ENCODE results near the gene CAPN5.

GRCh38 chr11:77117492-77117891 is 50.7 kb downstream of the CAPN5 start:
- TF ChIP-seq, protein P1, sequence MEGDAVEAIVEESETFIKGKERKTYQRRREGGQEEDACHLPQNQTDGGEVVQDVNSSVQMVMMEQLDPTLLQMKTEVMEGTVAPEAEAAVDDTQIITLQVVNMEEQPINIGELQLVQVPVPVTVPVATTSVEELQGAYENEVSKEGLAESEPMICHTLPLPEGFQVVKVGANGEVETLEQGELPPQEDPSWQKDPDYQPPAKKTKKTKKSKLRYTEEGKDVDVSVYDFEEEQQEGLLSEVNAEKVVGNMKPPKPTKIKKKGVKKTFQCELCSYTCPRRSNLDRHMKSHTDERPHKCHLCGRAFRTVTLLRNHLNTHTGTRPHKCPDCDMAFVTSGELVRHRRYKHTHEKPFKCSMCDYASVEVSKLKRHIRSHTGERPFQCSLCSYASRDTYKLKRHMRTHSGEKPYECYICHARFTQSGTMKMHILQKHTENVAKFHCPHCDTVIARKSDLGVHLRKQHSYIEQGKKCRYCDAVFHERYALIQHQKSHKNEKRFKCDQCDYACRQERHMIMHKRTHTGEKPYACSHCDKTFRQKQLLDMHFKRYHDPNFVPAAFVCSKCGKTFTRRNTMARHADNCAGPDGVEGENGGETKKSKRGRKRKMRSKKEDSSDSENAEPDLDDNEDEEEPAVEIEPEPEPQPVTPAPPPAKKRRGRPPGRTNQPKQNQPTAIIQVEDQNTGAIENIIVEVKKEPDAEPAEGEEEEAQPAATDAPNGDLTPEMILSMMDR (IDR thresholded peaks at IDR 0.05), result no peak
- no peak for TF ChIP-seq EZH2 (IDR thresholded peaks at IDR 0.05)

Measured in neural progenitor cell (in vitro differentiated cells).